HepG2 (cell line): ENCODE data around the gene APRT. TPM values are rescaled to one million over a fixed set of nuclear protein-coding genes. Genes with fewer than 3 reads are reported as not detected.

Experiments
- ATAD3A ChIP-seq: sonication (generic); formaldehyde crosslinking; IDR thresholded peaks from 2 replicates; pipeline ENCODE4 v1.4.0; 2020; ENCODE audit warnings: missing genetic modification reagents
- CBX5 ChIP-seq: sonication (generic); formaldehyde crosslinking; IDR thresholded peaks from 2 replicates; pipeline ENCODE4 v1.4.0; 2020; ENCODE audit warnings: missing genetic modification reagents, borderline replicate concordance
- CEBPG ChIP-seq: IDR thresholded peaks from 2 replicates; pipeline ENCODE4 v1.6.1; 2016
- GABPA ChIP-seq, 2 experiments: IDR thresholded peaks; 2 replicates each; pipeline ENCODE4 v1.6.1; 2011 to 2016; ENCODE audit warnings: low read depth in 2 of 2, low read length in 1 of 2, missing biosample characterization in 1 of 2, missing genetic modification characterization in 1 of 2
- GPN1 ChIP-seq: sonication (generic); formaldehyde crosslinking; IDR thresholded peaks from 2 replicates; pipeline ENCODE4 v1.5.1; 2020; ENCODE audit warnings: missing genetic modification reagents, borderline replicate concordance
- KIAA2018 ChIP-seq: sonication (generic); formaldehyde crosslinking; IDR thresholded peaks from 2 replicates; pipeline ENCODE4 v1.5.0; 2020; ENCODE audit warnings: mild to moderate bottlenecking, missing genetic modification reagents, borderline replicate concordance
- RBM39 ChIP-seq: fragments of 200-400 bp; formaldehyde crosslinking; IDR thresholded peaks from one replicate; pipeline ENCODE4 v1.6.1; 2018; ENCODE audit warnings: antibody characterized with exemption, mild to moderate bottlenecking, low read depth, low read length; ENCODE audit not compliant: poor library complexity, severe bottlenecking
- SOX6 ChIP-seq, 2 experiments: fragments of 450-650 bp in 1 of 2; sonication (generic) in 1 of 2; formaldehyde crosslinking in 1 of 2; IDR thresholded peaks; 2 replicates each; pipeline versions ENCODE4 v1.4.0 to v1.6.1; 2017 to 2020; ENCODE audit warnings: antibody characterized with exemption in 1 of 2, mild to moderate bottlenecking in 1 of 2, missing genetic modification reagents in 1 of 2
- SSRP1 ChIP-seq: IDR thresholded peaks from 2 replicates; pipeline ENCODE4 v1.6.1; 2016; ENCODE audit warnings: control low read depth
- THAP11 ChIP-seq: IDR thresholded peaks from 2 replicates; pipeline ENCODE4 v1.6.1; 2016; ENCODE audit warnings: missing biosample characterization, missing genetic modification reagents
- WIZ ChIP-seq: sonication (generic); formaldehyde crosslinking; IDR thresholded peaks from 2 replicates; pipeline ENCODE4 v1.5.1; 2020; ENCODE audit warnings: mild to moderate bottlenecking, missing genetic modification reagents
- YEATS4 ChIP-seq: sonication (generic); formaldehyde crosslinking; IDR thresholded peaks from 2 replicates; pipeline ENCODE4 v1.4.0; 2020; ENCODE audit warnings: missing genetic modification reagents, borderline replicate concordance
- ZKSCAN5 ChIP-seq: sonication (generic); formaldehyde crosslinking; IDR thresholded peaks from 2 replicates; pipeline ENCODE4 v1.5.1; 2020; ENCODE audit warnings: mild to moderate bottlenecking, missing genetic modification reagents
- ZNF263 ChIP-seq: sonication (generic); formaldehyde crosslinking; IDR thresholded peaks from 2 replicates; pipeline ENCODE4 v1.4.0; 2020; ENCODE audit warnings: missing genetic modification reagents
- ZNF557 ChIP-seq: sonication (generic); formaldehyde crosslinking; IDR thresholded peaks from 2 replicates; pipeline ENCODE4 v1.4.0; 2020; ENCODE audit warnings: missing genetic modification reagents
- ZNF792 ChIP-seq: IDR thresholded peaks from 2 replicates; pipeline ENCODE4 v1.6.1; 2016
- polyA plus RNA-seq, 8 experiments: library from polyadenylated mRNA; depleted of rRNA in 3 of 8; stranded (reverse) in 7 of 8; unstranded in 1 of 8; fragments of >200 nt; fragmentation: Illumina TruSeq in 4 of 8; extraction: Trizol in 4 of 8; gene quantifications; 2 replicates each; pipeline versions ENCODE4 v1.2.1 to v1.2.3, GENCODE V29; 2011 to 2016; ENCODE audit warnings: low read depth in 4 of 8, missing spikeins in 1 of 8, mixed read lengths in 1 of 8; ENCODE audit not compliant: insufficient read depth in 1 of 8
- total RNA-seq, 5 experiments: library from RNA; depleted of rRNA; stranded (reverse); fragments of >200 nt; fragmentation: Illumina TruSeq; extraction: Trizol; gene quantifications; 2 replicates each; pipeline ENCODE4 v1.2.3, GENCODE V29; 2016; ENCODE audit warnings: low read depth in 1 of 5
- TF ChIP-seq, protein P1 (sequence below): sonication (generic); formaldehyde crosslinking; IDR thresholded peaks from 2 replicates; pipeline ENCODE4 v1.8.1; 2023; ENCODE audit warnings: missing genetic modification reagents, inconsistent platforms, borderline replicate concordance
- TF ChIP-seq, protein P2 (sequence below): sonication (generic); formaldehyde crosslinking; IDR thresholded peaks from 2 replicates; pipeline ENCODE4 v1.5.1; 2020; ENCODE audit warnings: mild to moderate bottlenecking, missing genetic modification reagents, borderline replicate concordance

APRT gene
- total and polyA plus RNA-seq, 2 of the 13 experiments (the other 11 are each of a cell fraction or from before 2014, with no cell fraction given), result 155 to 242 TPM

GRCh38 chr16:88785106-88785924 is 26.4 kb downstream of the APRT start, which contains the start of gene PIEZO1 (continued):
- TF ChIP-seq KIAA2018 (CRISPR knock-in tag) (no peak), ZKSCAN5 (CRISPR knock-in tag) (no peak), CEBPG (CRISPR knock-in tag) (no peak), GABPA (IDR thresholded peaks at IDR 0.05; ENCODE audit: low read depth, low read length) (no peak), GABPA (CRISPR knock-in tag; IDR thresholded peaks at IDR 0.05; ENCODE audit: low read depth) (no peak), RBM39 (peak; percentile 74), ATAD3A (CRISPR knock-in tag) (no peak), CBX5 (CRISPR knock-in tag) (0 out of 2 replicates have a peak, but pooled peaks have one; percentile 57), ZNF792 (CRISPR knock-in tag) (no peak), YEATS4 (CRISPR knock-in tag) (peak; percentile 78), THAP11 (CRISPR knock-in tag) (0 out of 2 replicates have a peak, but pooled peaks have one; percentile 24), GPN1 (CRISPR knock-in tag) (peak; percentile 61; the same call in 1 of the 2 replicates), WIZ (peak; percentile 41; the same call in 1 of the 2 replicates), ZNF263 (CRISPR knock-in tag) (peak; percentile 92), SSRP1 (CRISPR knock-in tag) (no peak), SOX6 (IDR thresholded peaks at IDR 0.05) (no peak), SOX6 (CRISPR knock-in tag; IDR thresholded peaks at IDR 0.05) (peak; percentile 27; the same call in 1 of the 2 replicates), ZNF557 (CRISPR knock-in tag) (no peak)
- TF ChIP-seq, protein P1, sequence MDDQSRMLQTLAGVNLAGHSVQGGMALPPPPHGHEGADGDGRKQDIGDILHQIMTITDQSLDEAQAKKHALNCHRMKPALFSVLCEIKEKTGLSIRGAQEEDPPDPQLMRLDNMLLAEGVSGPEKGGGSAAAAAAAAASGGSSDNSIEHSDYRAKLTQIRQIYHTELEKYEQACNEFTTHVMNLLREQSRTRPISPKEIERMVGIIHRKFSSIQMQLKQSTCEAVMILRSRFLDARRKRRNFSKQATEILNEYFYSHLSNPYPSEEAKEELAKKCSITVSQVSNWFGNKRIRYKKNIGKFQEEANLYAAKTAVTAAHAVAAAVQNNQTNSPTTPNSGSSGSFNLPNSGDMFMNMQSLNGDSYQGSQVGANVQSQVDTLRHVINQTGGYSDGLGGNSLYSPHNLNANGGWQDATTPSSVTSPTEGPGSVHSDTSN (CRISPR knock-in tag), result 0 out of 2 replicates have a peak, but pooled peaks have one; percentile 47
- TF ChIP-seq, protein P2, sequence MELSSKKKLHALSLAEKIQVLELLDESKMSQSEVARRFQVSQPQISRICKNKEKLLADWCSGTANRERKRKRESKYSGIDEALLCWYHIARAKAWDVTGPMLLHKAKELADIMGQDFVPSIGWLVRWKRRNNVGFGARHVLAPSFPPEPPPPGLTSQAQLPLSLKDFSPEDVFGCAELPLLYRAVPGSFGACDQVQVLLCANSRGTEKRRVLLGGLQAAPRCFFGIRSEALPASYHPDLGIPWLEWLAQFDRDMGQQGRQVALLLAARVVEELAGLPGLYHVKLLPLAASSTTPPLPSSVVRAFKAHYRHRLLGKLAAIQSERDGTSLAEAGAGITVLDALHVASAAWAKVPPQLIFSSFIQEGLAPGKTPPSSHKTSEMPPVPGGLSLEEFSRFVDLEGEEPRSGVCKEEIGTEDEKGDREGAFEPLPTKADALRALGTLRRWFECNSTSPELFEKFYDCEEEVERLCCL (CRISPR knock-in tag), result no peak
